ENCODE data around the gene APOC1. TPM values are rescaled to one million over a fixed set of nuclear protein-coding genes. Genes with fewer than 3 reads are reported as not detected.
A peak's percentile ranks its signal among the peaks of the same experiment; 100 is the strongest.
"Not testable (repeated sequence)": the region's sequence is repeated elsewhere in the genome, so short reads cannot be mapped to it uniquely, and the experiment has no call there.

Gene APOC1
- total RNA-seq (2.3 and 8.0 TPM in 2 replicates), polyA plus RNA-seq (1.3 and 2.6 TPM in 2 replicates), polyA minus RNA-seq (ENCODE audit: low replicate concordance) (not detected in 2 replicates)
- polyA plus RNA-seq (2012): 2.7 and 8.2 TPM in 2 replicates

GRCh38 chr19:44914433-44915206 lies at the start of gene APOC1:
TSS of gene APOC1 (plus strand) at chr19:44914608. CDS start at chr19:44914892, 284 bp downstream.
- not testable (repeated sequence) for H3K36me3 ChIP-seq (ENCODE audit: control insufficient read depth, insufficient read depth, low read length); H3K9me3 ChIP-seq (ENCODE audit: control insufficient read depth, insufficient read depth, low read depth, low read length); H3K79me2 ChIP-seq (ENCODE audit: control insufficient read depth, insufficient read depth, low read length); H4K20me1 ChIP-seq (ENCODE audit: control insufficient read depth, extremely low read depth, insufficient read depth, low read length); H3K4me1 ChIP-seq (ENCODE audit: control insufficient read depth, extremely low read depth, insufficient read depth, low read length); H3K27me3 ChIP-seq (ENCODE audit: control insufficient read depth, insufficient read depth, low read length)
- Histone ChIP-seq H3K4me3 (replicated peaks in 1 of 4; ENCODE audit: control extremely low read depth in 1 of 4, insufficient read depth in 1 of 4, low read depth in 3 of 4, low read length in 4 of 4) (peak within 1 kb of the TSS; percentile 37 to 65 (median 48)), H3K4me2 (ENCODE audit: extremely low read depth, insufficient read depth, low read length) (peak within 1 kb of the TSS; percentile 79), H3K9ac (ENCODE audit: insufficient read depth, low read length) (peak within 1 kb of the TSS; percentile 72), H2AFZ (ENCODE audit: low read length) (peak within 1 kb of the TSS; percentile 85), H3K27ac (ENCODE audit: insufficient read depth, low read length) (peak within 1 kb of the TSS; percentile 82)
- DNase-seq (ENCODE audit: low read depth in 2 of 2): peak; percentile 65 to 82

DNA sequence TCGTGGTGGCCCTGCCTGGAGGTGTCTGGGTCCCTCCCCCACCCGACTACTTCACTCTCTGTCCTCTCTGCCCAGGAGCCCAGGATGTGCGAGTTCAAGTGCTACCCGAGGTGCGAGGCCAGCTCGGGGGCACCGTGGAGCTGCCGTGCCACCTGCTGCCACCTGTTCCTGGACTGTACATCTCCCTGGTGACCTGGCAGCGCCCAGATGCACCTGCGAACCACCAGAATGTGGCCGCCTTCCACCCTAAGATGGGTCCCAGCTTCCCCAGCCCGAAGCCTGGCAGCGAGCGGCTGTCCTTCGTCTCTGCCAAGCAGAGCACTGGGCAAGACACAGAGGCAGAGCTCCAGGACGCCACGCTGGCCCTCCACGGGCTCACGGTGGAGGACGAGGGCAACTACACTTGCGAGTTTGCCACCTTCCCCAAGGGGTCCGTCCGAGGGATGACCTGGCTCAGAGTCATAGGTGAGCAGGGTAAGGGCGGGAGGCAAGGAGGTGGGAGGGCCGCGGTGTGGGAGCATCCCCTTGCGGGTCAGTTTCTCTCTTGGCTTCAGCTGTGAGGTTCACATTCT lies 49.1 kb upstream of the APOC1 start:
- Histone ChIP-seq H3K36me3 (ENCODE audit: control insufficient read depth, insufficient read depth, low read length) (peaks cover 8% of the 10 kb centered on the region), H4K20me1 (ENCODE audit: control insufficient read depth, extremely low read depth, insufficient read depth, low read length) (no peaks in the 10 kb centered on the region), H3K9ac (ENCODE audit: insufficient read depth, low read length) (no peak overlapping the region), H2AFZ (ENCODE audit: low read length) (no peak overlapping the region), H3K27me3 (ENCODE audit: control insufficient read depth, insufficient read depth, low read length) (no peaks in the 10 kb centered on the region), H3K79me2 (ENCODE audit: control insufficient read depth, insufficient read depth, low read length) (peaks cover 3% of the 10 kb centered on the region), H3K4me2 (ENCODE audit: extremely low read depth, insufficient read depth, low read length) (no peak overlapping the region), H3K4me1 (ENCODE audit: control insufficient read depth, extremely low read depth, insufficient read depth, low read length) (no peaks in the 10 kb centered on the region), H3K4me3 (replicated peaks in 1 of 4; ENCODE audit: control extremely low read depth in 1 of 4, insufficient read depth in 1 of 4, low read depth in 3 of 4, low read length in 4 of 4) (no peak overlapping the region), H3K9me3 (ENCODE audit: control insufficient read depth, insufficient read depth, low read depth, low read length) (no peaks in the 10 kb centered on the region), H3K27ac (ENCODE audit: insufficient read depth, low read length) (no peak overlapping the region)
- TF ChIP-seq, protein P1, sequence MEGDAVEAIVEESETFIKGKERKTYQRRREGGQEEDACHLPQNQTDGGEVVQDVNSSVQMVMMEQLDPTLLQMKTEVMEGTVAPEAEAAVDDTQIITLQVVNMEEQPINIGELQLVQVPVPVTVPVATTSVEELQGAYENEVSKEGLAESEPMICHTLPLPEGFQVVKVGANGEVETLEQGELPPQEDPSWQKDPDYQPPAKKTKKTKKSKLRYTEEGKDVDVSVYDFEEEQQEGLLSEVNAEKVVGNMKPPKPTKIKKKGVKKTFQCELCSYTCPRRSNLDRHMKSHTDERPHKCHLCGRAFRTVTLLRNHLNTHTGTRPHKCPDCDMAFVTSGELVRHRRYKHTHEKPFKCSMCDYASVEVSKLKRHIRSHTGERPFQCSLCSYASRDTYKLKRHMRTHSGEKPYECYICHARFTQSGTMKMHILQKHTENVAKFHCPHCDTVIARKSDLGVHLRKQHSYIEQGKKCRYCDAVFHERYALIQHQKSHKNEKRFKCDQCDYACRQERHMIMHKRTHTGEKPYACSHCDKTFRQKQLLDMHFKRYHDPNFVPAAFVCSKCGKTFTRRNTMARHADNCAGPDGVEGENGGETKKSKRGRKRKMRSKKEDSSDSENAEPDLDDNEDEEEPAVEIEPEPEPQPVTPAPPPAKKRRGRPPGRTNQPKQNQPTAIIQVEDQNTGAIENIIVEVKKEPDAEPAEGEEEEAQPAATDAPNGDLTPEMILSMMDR (conservative IDR thresholded peaks at IDR 0.05 in 1 of 2, IDR thresholded peaks at IDR 0.05 in 1 of 2; ENCODE audit: low read depth in 1 of 2, low read length in 2 of 2): no peak
- no peak for TF ChIP-seq EZH2 (IDR thresholded peaks at IDR 0.05; ENCODE audit: low read length, missing control alignments)
- DNase-seq (ENCODE audit: low read depth in 2 of 2): no peak

GRCh38 chr19:44866664-44867063 lies 47.7 kb upstream of the APOC1 start:
- no peak overlapping the region for H3K4me3 ChIP-seq (replicated peaks in 1 of 4; ENCODE audit: control extremely low read depth in 1 of 4, insufficient read depth in 1 of 4, low read depth in 3 of 4, low read length in 4 of 4)
- H3K4me2 ChIP-seq (ENCODE audit: extremely low read depth, insufficient read depth, low read length): no peak overlapping the region
- TF ChIP-seq, protein P1 (conservative IDR thresholded peaks at IDR 0.05 in 1 of 2, IDR thresholded peaks at IDR 0.05 in 1 of 2; ENCODE audit: low read depth in 1 of 2, low read length in 2 of 2): no peak
- no peak for TF ChIP-seq EZH2 (IDR thresholded peaks at IDR 0.05; ENCODE audit: low read length, missing control alignments)
- H3K27me3 ChIP-seq (ENCODE audit: control insufficient read depth, insufficient read depth, low read length): no peaks in the 10 kb centered on the region
- no peak overlapping the region for H3K27ac ChIP-seq (ENCODE audit: insufficient read depth, low read length)
- no peak overlapping the region for H2AFZ ChIP-seq (ENCODE audit: low read length)
- no peak for DNase-seq (ENCODE audit: low read depth in 2 of 2)
- no peaks in the 10 kb centered on the region for H3K4me1 ChIP-seq (ENCODE audit: control insufficient read depth, extremely low read depth, insufficient read depth, low read length)
- no peaks in the 10 kb centered on the region for H3K9me3 ChIP-seq (ENCODE audit: control insufficient read depth, insufficient read depth, low read depth, low read length)
- H3K9ac ChIP-seq (ENCODE audit: insufficient read depth, low read length): no peak overlapping the region
- H4K20me1 ChIP-seq (ENCODE audit: control insufficient read depth, extremely low read depth, insufficient read depth, low read length): no peaks in the 10 kb centered on the region
- peaks cover 10% of the 10 kb centered on the region for H3K36me3 ChIP-seq (ENCODE audit: control insufficient read depth, insufficient read depth, low read length)
- peaks cover 2% of the 10 kb centered on the region for H3K79me2 ChIP-seq (ENCODE audit: control insufficient read depth, insufficient read depth, low read length)
